ENCODE results near the gene CDC40.
"Not testable (repeated sequence)": the region's sequence is repeated elsewhere in the genome, so short reads cannot be mapped to it uniquely, and the experiment has no call there.

The CDC40 gene

GRCh38 chr6:110201151-110201884 is 21.1 kb downstream of the CDC40 start:
- DNase-seq (ENCODE audit: low read depth, low spot score), result no peak

- DNase-seq (ENCODE audit: low read depth, low spot score), result no peak
Measured at GRCh38 chr6:110207652-110208051, 27.4 kb downstream of the CDC40 start.

- no peak for DNase-seq (ENCODE audit: low read depth, low spot score)
Measured at GRCh38 chr6:110211753-110212152, 31.5 kb downstream of the CDC40 start.

DNA sequence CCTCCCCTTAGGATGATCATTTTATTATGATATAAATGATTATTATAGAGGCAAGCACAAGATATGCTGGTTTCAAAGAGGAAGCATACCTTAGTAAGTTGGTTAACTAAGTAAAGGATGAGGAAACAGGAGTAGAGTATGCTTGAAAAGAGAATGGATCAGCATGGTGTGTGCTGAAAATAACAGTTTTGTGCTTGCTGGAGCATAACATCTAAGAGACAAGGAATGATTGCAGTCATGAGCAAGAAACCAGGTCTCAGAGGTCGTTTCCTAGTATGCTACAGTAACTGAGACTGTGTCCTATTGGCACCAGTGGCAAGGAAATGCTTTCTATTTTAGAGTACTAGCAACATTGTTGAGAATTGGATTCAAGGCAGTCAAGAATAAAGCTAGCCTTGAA is 34.1 kb downstream of the CDC40 start:
- no peak for DNase-seq (ENCODE audit: low read depth, low spot score)

DNA sequence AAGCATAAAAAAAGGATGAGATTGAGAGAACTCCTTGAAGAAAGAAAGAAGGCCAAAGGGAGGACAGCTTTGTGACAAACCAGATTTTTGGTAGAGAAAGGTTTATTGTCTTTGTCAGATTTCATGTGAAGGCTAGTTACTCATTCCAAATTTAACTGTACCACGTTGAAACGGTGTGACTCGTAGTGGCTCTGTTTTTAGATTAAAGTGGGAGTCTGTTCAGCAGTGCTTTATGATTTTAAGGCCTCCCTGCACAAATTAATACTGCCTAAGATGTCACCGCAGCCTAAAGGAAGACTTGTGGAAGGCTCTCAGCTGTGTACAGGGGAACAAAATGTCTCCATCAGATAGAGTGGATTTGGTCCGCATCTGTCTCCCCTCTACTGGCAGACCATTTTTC is 35.9 kb downstream of the CDC40 start:
- DNase-seq (ENCODE audit: low read depth, low spot score), result no peak

GRCh38 chr6:110217266-110217665 is 37.0 kb downstream of the CDC40 start:
- no peak for DNase-seq (ENCODE audit: low read depth, low spot score)

- DNase-seq (ENCODE audit: low read depth, low spot score), result no peak
Measured at GRCh38 chr6:110221738-110222137, 41.5 kb downstream of the CDC40 start.

DNA sequence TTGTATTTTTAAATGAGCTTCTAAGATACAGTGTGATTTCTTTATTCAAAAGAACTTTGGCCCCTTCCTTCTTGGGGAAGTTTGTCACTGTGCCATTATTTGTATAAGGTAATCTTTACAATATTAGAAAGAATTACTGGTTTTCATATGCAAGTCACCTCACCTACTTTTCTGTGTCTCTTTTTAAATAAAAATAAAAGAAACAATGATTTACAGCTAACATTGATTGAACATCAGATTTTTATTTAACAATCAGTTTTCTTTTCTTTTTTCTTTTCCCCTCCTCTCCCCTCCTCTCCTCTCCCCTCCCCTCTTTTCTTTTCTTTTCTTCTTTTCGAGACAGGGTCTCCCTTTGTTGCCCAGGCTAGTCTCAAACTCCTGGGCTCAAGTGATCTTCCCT is 46.0 kb downstream of the CDC40 start:
- DNase-seq (ENCODE audit: low read depth, low spot score), result no peak

GRCh38 chr6:110232450-110232849 is 52.2 kb downstream of the CDC40 start:
- DNase-seq (ENCODE audit: low read depth, low spot score), result no peak

DNA sequence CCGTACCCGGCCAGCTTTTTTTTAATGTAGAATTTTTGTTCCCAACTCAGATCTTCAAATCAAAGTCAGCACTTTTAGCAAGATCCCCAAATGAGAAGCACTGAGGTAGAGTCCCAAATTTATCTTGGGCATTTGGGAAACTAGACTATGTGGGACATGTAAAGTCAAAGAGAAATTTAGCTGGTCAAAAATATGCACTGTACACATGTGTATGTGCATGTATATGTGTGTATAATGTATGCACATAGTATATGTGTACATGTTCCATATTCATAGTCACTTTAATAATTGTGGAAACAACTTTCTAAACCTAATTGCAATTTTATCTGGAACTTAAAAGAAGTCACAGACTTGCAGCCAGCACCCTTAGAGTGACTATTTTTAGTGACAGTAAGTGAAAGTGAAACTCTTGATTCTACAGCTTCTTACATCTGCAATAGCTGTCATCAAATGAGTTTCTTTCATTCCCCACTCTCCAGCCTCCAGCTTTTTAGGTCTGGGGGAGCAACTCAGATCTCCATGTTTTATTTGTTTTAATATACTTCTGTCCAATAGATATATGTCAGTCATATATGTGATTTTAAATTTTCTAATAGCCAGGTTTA is 53.6 kb downstream of the CDC40 start:
- DNase-seq (ENCODE audit: low read depth, low spot score), result no peak

- not testable (repeated sequence) for DNase-seq (ENCODE audit: low read depth, low spot score)
Measured at GRCh38 chr6:110236007-110236406, 55.8 kb downstream of the CDC40 start.

GRCh38 chr6:110239526-110240274 is 59.5 kb downstream of the CDC40 start:
- no peak for DNase-seq (ENCODE audit: low read depth, low spot score)

- DNase-seq (ENCODE audit: low read depth, low spot score), result not testable (repeated sequence)
Measured at GRCh38 chr6:110244621-110245020, 64.4 kb downstream of the CDC40 start.

DNA sequence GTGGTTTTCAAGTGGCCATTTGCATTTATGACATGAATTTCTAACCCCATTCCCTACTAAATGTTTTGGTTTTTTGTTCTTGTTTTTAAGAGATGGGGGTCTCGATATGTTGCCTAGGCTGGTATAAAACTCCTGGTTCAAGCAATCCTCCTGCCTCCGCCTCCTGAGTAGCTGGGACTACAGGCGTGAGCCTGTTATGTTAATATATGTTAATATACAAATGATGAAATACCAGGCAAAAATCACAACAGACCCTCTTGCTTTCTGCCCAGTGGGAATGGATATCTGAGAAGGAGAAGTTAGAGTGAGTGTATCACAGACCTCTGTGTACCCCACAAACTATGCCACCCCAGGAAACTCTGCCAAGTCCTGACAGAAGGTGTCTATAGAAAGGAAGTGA is 66.2 kb downstream of the CDC40 start:
- DNase-seq (ENCODE audit: low read depth, low spot score), result no peak

DNA sequence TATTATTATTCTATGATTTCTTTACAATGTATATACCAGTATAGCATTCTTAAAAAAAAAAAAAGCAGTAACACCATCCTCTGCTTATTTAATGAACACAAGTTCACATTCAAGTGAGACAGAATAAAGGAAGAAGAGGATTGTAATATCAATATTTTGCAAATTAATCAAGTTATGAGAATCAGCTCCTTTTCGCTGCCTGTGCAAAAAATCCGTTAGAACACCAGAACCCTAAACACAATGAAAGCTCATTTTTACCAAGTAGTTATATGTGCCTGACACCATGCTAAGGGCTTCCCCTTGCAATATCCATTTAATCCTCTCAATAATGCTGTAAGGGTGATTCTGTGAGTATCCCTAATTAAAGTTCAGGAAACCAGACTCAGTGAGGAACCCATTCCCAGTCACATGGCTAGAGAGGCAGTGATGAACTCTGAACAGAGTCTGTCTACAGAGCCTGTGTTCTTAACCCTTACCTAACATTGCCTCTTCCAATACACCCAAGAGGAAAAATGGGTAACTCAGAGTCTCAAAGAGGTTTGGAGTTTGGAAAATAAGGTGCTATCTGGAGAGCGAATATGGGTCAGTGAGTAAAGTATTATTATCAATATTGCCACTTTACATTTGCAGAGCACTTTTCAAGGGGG is 66.8 kb downstream of the CDC40 start:
- no peak for DNase-seq (ENCODE audit: low read depth, low spot score)

- DNase-seq (ENCODE audit: low read depth, low spot score), result no peak
Measured at GRCh38 chr6:110250058-110250457, 69.8 kb downstream of the CDC40 start.

- DNase-seq (ENCODE audit: low read depth, low spot score), result no peak
Measured at GRCh38 chr6:110250838-110251237, 70.6 kb downstream of the CDC40 start.

- no peak for DNase-seq (ENCODE audit: low read depth, low spot score)
Measured at GRCh38 chr6:110255211-110255750, 75.1 kb downstream of the CDC40 start.

GRCh38 chr6:110256366-110256765 is 76.1 kb downstream of the CDC40 start:
- DNase-seq (ENCODE audit: low read depth, low spot score), result no peak

- no peak for DNase-seq (ENCODE audit: low read depth, low spot score)
Measured at GRCh38 chr6:110265273-110265672, 85.0 kb downstream of the CDC40 start.

GRCh38 chr6:110266996-110267395 is 86.8 kb downstream of the CDC40 start:
- DNase-seq (ENCODE audit: low read depth, low spot score), result no peak

DNA sequence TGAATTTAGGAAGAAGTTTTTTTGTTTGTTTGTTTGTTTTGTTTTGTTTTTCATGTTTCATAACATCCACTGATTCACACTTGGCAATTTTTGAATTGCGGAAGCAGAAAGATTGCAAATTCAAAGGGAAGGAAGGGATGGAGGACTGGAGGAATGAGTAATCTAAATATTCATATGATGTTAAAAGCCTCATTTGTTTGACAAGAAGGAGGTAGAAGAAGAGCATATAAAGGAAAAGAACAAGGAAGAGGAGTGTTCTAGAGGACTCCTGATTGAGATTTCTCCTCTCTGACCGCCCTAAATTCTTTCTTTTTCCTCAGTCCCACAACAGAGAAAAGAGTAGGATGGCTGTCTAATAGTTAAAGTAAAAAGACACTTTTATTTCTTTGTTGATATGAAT is 89.4 kb downstream of the CDC40 start:
- no peak for DNase-seq (ENCODE audit: low read depth, low spot score)
